Measurements from ENCODE around the gene IREB2. TPM values are rescaled to one million over a fixed set of nuclear protein-coding genes. Genes with fewer than 3 reads are reported as not detected.
"Not testable (repeated sequence)": the region's sequence is repeated elsewhere in the genome, so short reads cannot be mapped to it uniquely, and the experiment has no call there.

IREB2 gene, protein sequence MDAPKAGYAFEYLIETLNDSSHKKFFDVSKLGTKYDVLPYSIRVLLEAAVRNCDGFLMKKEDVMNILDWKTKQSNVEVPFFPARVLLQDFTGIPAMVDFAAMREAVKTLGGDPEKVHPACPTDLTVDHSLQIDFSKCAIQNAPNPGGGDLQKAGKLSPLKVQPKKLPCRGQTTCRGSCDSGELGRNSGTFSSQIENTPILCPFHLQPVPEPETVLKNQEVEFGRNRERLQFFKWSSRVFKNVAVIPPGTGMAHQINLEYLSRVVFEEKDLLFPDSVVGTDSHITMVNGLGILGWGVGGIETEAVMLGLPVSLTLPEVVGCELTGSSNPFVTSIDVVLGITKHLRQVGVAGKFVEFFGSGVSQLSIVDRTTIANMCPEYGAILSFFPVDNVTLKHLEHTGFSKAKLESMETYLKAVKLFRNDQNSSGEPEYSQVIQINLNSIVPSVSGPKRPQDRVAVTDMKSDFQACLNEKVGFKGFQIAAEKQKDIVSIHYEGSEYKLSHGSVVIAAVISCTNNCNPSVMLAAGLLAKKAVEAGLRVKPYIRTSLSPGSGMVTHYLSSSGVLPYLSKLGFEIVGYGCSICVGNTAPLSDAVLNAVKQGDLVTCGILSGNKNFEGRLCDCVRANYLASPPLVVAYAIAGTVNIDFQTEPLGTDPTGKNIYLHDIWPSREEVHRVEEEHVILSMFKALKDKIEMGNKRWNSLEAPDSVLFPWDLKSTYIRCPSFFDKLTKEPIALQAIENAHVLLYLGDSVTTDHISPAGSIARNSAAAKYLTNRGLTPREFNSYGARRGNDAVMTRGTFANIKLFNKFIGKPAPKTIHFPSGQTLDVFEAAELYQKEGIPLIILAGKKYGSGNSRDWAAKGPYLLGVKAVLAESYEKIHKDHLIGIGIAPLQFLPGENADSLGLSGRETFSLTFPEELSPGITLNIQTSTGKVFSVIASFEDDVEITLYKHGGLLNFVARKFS
- total RNA-seq (2014; rRNA removed; shearing (Covaris generic)): 10.3 and 16.4 TPM in 2 replicates

DNA sequence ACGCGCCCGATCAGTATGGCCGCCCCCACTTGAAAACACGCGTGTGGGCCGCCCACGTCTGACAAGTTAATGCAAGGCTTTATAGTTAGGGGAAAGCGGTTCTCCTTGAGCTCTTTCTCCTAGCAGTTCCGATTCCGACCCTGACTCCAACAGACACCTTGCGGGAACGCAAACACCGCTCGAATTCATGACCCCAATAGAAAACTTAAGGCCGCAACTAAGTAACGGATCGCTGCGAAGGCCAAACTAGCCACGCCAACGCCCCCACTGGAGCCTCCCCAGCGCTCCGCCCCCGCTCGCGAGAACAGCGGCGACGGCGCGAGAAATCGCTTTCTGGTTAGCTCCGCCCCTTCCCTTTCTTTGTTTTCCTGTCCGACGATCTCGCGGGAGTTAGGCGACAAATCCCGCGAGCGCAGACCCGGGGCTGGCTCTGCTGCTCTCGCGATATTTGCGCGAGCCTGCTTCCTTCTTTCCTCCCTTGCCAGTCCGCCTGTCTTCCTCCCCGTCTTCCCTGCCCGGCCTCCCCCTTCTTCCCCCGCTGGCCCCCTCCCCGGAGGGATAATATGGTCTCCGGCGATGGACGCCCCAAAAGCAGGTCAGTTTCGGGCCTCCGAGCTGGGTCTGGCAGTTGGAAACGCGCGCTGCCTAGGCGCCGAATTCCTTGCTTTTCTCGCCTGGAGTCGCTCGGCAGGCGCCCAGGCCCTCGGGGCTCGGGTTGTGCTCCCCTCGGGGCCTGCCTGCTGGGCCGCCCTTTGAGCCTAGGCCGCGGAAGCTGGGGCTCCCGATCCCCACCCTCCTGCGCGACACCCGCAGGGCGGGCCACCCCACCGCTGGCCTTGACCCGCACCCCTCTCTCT, at the start of gene IREB2:
TSS of gene IREB2 (plus strand) at position 455 of the 857 bp plus-strand sequence. CDS start at position 577, 122 bp downstream.
- peak; percentile 96 for DNase-seq (ENCODE audit: low read depth)

DNA sequence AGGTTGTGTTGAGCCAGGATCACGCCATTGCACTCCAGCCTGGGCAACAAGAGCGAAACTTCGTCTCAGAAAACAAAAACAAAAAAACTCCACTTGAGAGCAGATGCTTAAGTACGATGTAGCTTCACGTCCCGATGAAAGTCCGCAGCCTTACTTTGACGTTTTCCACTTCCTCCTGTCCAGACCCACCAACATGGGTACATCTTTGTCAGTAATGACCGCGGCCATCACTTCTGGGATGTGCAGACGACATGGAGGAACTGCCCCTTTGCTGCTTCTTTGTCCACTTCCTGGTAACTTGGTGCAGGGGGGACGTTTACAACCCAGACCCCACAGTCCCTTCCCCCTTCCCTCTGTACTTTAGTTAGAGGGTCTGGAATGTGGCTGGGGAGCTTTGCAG, 49.2 kb upstream of the IREB2 start:
- no peak for DNase-seq (ENCODE audit: low read depth)

DNA sequence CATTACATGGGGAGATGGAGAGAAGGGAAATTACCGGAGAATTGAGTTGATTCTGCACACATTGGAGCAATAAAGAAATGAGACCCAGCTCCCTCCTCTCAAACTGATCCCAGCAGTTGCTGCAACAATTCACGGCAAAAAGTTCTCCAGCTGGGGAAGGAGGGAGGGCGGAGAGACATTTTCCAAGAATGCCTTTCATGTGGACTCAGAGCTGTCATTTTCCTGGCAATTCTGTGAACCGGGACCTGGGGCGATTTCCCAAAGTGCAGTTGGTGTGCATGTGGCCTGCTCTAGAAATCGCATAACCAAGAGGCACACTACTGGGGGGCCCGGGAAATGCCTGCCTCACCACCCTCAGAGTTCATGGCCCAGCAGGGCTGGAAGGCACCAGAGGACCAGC, 48.7 kb upstream of the IREB2 start:
- no peak for DNase-seq (ENCODE audit: low read depth)

DNA sequence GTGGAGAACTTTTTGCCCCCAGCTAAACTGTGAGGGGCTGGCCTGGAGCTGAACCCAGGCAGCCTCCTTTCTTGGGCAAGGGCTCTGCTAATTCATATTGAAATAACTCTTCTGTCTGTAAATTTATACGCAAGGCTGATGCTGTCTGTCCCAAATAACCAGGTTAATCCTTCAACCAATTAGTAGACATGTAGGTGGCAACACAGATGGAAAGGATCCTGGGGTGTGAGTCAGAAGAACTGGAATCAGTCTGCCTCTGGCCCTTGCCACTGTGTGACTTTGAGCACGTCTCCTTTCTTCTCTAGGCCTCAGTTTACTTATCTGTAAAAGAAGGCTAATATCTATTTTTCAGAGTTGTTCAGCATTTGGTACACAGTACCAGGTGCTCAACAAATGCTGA, 48.3 kb upstream of the IREB2 start:
- no peak for DNase-seq (ENCODE audit: low read depth)

DNA sequence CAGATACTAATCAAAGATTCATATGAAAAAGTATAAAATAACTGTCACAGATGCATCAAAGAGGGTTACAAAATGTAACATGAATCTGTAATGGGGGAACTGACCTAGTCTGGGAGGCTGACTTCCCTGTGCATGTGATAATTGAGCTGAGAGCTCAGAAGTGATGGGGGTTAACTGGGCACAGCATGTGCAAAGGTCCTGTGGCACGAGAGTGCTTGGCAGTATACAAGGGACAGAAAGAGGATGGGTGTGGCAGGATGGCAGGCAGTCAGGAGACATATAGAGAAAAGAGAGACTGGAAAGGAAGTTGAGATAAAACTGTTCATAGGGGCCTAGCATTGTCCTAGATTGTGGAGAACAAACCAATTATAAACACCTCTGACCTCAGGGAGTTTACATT, 47.8 kb upstream of the IREB2 start:
- no peak for DNase-seq (ENCODE audit: low read depth)

DNA sequence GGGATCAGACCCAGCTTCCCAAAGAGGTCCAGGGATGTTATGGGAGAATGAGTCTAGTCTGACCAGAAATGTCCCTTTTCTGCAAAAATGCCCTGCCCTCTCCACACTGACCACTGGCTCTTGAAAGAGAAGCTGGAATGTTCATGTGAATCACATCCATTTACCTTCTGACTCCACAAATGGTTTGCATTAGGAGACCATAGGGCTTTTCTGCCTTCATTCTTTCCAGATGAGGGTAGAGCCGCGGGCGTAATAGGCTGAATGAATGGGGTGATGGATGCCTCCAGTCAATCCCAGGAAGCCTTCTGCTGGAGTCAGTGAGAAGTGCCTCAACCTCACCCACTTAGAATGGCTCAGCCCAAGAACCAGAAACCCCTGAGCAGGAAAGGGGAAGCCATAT, 47.2 kb upstream of the IREB2 start:
- peak; percentile 44 for DNase-seq (ENCODE audit: low read depth)

DNA sequence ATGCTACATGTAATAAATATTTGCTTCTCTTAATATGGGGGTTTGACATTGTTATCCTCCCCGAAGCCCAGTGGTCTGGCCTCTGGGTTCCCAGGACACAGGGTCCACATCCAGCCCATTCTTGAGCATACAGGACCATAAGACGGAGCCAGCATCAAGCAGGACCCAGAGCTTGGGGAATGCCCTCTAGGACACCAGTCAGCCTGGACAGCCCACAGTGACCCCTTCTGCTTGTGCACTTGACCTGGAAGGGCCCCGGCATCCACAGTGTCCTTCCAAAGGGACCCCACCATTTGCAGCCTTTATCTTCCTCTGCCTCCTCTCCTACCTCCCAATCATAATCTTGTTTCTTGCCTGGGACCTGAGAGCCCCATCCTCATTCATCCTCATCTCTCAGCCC, 46.2 kb upstream of the IREB2 start:
- DNase-seq (ENCODE audit: low read depth): no peak

DNA sequence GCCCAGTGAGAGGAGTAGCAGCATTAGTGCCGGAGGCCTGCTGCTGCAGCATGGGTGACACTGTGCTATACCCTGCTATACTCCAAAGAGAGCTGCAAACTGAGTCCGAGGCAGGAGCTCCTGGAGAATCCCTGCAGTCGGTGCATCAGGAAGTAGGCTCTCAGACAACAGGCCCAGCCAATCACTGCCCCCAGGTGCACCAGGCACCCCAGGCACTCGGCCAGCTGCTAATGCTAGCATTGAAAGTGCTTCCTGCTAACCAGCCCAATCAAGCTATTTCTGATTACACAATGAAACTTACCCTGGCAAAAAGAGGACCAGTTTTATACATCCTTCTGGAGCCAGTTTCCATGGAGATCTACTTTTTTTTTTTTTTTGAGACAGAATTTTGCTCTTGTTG, 45.6 kb upstream of the IREB2 start:
- no peak for DNase-seq (ENCODE audit: low read depth)

DNA sequence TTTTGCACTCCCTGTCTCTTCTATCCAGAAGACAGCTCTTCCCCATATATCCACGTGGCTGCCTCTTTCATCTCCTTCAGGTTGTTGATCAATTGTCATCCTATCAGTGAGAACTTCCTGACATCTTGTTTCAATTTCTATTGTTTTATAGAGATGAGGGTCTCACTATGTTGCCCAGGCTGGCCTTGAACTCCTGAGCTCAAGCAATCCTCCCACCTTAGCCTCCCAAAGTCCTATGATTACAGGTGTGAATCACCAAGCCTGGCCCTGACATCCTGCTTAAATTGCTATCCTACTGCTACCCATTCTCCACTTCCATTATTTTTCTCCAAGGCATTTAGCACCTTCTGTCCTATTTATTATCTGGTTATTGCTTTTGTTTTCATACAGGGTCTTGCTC, 44.9 kb upstream of the IREB2 start:
- DNase-seq (ENCODE audit: low read depth): no peak

DNA sequence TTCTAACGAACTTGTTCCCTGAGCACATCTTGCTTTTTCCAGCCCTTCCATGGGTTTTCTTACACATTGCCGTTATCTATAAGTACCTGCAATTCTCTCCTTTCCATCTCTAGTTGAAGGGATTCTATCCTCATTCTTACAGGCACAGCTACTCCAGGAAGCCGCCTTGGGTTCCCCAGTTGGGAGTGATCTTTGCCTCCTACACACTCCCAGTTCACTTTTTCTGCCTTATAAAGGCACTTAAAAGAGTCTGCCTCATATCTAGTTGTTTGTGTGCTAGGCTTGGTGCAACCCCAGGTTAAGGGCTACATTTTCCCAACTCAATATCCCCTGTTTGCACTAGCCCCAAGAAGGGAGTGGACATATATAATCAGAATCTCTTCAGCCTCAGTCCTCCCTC, 44.0 kb upstream of the IREB2 start:
- DNase-seq (ENCODE audit: low read depth): no peak

DNA sequence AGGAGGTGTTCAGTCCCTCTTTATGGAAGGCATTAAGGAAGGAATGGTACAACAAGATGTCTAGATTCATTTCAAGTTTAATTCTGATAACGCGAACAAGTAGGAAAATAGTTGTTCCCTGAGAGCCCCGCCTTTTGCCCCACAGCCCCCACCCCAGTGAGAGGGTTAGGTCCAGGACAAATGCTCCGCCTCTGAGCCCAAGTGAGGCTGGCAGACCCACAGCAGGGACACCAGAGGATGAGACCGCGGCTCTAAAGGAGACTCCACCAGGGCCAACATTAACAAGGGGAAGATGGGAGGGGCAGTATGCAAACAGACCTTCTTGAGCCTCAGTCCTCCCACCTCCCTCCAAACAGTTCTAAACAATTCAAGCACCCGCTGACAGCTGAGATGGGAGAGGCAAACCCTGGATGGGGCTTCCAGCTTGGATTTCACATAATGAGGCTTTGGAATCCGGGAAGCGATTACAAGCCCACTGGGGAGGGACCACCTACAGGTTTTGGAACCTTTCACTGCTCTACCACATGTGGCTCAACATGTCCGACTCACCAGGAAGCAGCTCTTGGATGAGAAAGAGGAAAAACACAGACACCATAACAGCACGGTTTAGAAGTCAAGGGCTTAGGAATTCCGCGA, 42.9 kb upstream of the IREB2 start:
- DNase-seq (ENCODE audit: low read depth): no peak

DNA sequence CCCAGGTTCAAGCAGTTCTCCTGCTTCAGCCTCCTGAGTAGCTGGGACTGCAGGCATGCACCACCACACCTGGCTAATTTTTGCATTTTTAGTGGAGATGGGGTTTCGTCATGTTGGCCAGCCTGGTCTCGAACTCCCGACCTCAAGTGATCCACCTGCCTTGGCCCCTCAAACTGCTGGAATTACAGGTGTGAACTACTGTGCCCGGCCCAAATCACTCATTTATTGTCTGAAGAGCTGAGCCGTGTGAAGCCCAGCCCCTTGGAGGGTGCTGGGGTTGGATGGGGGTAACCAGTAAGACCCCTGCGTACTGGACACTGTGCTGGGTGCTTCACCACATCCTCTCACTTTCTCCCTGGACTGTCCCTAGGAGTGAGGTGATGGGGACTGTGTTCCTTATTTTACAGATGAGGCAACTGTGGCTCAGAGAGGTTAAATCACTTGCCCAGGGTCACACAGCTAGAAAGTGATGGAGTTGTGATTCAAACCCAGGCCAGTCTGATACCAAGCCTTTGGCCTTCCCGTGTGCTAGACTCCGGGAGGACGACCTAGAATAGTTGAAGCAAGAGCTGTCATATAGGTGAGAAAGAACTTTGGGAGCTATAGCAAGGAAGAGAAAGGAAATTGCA, 41.7 kb upstream of the IREB2 start:
- DNase-seq (ENCODE audit: low read depth): no peak

DNA sequence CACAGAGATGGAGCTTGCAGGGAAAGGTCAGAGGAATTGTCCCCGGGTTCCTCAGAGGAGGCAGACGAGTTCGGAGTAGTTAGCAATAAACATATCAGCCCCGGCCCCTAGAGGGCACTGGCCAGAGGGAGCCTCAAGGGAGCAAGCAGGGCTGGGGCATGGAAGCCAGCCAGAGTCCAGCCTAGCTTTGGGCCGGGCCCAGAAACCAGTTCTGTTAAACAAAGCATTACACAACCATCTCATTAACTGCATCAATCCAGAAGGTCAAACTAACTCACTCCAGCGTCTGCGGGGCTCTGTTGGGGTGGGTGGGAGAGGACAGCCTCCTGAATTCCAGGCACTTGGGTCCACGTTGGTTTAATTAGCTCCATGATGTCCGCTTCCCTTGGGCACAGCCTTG, 41.0 kb upstream of the IREB2 start:
- no peak for DNase-seq (ENCODE audit: low read depth)

DNA sequence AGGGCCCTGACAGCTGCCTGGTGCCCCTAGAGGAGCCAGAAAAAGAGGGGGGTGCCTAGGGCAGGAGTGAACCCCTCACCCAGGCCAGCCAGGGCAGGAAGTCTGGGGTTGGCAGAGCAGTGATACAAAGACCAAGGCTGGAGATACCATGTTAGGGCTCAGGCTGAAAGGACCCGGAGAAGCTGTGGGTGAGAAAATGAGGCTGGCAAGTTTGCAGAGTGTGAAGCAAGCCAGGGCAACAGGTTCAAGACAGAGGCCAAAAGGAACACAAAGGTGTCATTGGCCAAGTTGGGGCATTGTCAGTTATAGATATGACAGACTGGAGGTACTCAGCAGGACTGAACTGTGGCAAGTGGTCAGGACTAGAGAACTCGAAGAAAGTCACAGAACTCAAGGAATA, 40.6 kb upstream of the IREB2 start:
- no peak for DNase-seq (ENCODE audit: low read depth)

DNA sequence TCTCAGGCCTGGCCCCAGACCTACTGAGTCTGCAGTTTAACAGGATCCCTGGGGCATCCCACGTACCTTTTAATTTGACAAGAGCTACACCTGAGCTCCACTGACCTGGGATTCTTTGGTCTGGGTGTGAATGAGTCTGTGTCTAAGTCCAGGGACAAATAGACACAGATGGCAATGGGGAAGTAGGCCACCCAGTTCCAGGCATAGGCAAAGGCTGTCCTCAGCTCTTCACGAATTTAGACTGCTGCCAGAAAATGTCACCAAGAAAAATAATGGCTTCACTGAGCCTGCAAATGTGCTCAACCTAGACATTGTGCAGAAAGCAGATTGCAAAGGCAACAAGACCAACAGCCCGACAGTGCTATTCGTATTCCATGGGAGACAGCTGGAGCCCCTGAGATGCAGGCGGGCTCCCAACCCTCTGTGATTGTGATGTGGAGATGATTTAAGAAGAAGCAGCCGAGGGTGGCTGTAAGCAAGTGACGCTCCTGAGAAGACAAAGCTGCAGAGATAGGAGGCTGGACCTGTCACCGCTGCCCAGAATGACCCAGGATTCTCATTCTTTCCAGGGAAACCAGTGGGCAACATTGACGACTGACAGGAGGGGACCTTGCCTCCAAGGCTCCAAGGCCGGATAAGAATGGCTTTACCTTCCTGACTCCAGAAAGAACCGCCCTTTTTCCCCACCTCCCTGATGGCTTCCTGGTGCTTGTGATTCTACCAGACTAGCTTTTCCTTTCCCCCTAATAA, 39.8 kb upstream of the IREB2 start:
- DNase-seq (ENCODE audit: low read depth): no peak

DNA sequence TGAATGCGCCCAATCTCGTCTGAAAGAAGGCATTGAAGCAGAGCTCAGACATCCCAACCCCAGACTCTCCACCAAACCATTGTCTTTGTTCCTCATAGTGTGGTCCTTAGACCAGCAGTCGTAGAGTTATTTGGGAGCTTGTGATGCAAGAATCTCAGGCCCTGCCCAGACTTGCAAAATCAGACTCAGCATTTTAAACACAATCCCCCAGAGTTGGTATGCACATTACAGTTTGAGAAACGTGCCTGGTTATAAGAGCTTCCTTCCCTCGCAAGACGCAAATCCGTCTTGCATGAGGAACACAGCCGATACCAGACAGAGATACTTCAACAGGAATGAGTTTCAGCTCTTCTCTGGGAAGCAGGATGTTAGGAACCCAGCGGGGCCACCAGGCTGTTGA, 38.9 kb upstream of the IREB2 start:
- DNase-seq (ENCODE audit: low read depth): no peak

DNA sequence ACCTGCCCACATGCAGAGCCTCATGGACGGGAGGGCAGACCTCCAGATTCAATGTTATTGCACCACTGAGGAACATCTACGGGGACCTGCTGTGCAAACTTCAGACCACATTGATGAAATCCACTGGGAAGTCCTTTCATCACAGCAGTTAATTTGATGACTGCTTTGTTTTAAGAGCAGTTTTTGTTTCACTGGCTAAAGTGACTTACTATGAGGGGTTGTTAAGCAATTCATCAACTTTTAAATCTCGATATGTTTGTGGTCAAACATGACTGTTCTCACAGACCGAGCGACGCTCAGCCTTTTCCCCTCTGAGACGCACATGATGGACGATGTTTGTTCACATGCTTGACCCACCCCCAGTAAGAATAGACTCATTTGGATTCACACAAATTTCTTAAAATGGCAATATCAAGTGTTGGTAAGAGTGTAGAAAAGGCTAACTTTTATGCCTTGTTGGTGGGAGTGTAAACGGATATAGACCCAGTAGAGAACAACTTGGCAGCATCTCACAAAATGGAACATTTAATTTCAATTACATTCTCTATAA, 35.9 kb upstream of the IREB2 start:
- no peak for DNase-seq (ENCODE audit: low read depth)

DNA sequence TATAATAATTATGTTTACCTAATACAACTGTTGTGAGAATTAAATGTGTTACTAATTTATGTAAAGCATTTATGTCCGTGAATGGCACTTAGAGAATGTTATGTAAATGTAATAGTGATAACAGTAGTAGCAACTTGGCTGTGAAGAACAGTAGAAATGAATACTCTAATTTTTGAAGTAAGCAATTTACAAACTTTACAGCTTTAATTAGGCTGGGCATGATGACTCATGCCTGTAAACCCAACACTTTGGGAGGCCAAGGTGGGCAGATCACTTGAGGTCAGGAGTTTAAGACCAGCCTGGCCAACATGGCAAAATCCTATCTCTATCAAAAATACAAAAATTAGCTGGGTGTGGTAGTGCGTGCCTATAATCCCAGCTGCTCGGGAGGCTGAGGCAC, 33.9 kb upstream of the IREB2 start:
- DNase-seq (ENCODE audit: low read depth): no peak

DNA sequence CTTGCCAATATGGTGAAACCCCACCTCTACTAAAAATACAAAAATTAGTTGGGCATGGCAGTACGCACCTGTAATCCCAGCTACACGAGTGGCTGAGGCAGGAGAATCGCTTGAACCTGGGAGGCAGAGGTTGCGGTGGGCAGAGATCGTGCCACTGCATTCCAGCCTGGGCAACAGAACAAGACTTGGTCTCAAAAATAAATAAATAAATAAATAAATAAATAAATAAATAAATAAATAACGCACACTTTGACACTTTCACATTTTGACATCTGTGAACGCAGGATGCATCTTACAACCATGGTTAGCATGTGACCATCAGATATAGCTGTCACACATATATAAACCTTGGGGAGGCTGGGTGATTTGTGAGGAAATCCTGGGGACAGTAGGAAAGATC, 33.2 kb upstream of the IREB2 start:
- DNase-seq (ENCODE audit: low read depth): not testable (repeated sequence)
